C4-2B (cell line): ENCODE results near the gene MCF2.

Experiments used
- H3K27ac ChIP-seq: fragments of 450-650 bp; 2 replicates; pipeline ENCODE4 v1.5.1; 2017
- ZFX ChIP-seq: fragments of 450-650 bp; IDR thresholded peaks from 2 replicates; pipeline ENCODE4 v1.6.1; 2017
- TF ChIP-seq, protein P1 (sequence below): fragments of 450-650 bp; conservative IDR thresholded peaks from 2 replicates; pipeline ENCODE4 v1.5.1; 2017; ENCODE audit warnings: mild to moderate bottlenecking

MCF2 gene

DNA sequence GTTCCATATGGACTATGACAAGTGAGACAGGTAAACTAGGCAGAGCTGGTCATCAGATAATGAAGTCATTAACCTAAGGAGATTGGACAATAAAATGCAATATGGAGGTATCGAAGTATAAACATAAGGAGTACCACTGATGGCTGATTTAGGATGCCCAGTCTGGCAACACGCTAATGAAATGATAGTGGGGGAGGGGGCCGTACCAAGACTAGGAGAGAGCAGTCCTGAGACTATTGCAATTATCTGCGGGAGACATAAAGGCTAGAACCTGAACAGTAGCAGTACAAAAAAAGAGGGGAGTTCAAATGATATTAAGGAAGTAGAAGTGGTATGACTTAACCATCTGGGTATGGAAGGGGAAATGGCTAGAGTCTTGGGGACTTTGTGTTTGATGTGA is 175.1 kb downstream of the MCF2 start:
- H3K27ac ChIP-seq = no peak overlapping the region
- TF ChIP-seq, protein P1, sequence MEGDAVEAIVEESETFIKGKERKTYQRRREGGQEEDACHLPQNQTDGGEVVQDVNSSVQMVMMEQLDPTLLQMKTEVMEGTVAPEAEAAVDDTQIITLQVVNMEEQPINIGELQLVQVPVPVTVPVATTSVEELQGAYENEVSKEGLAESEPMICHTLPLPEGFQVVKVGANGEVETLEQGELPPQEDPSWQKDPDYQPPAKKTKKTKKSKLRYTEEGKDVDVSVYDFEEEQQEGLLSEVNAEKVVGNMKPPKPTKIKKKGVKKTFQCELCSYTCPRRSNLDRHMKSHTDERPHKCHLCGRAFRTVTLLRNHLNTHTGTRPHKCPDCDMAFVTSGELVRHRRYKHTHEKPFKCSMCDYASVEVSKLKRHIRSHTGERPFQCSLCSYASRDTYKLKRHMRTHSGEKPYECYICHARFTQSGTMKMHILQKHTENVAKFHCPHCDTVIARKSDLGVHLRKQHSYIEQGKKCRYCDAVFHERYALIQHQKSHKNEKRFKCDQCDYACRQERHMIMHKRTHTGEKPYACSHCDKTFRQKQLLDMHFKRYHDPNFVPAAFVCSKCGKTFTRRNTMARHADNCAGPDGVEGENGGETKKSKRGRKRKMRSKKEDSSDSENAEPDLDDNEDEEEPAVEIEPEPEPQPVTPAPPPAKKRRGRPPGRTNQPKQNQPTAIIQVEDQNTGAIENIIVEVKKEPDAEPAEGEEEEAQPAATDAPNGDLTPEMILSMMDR = no peak
- no peak for TF ChIP-seq ZFX
